Esophagus squamous epithelium (tissue), 5 donors: Measurements from ENCODE around the gene OR1L6. TPM values are rescaled to one million over a fixed set of nuclear protein-coding genes. Genes with fewer than 3 reads are reported as not detected.

ENCODE experiments used
- DNase-seq: peaks from one replicate; lab custom pipeline; 2025; lab: John Stamatoyannopoulos, UW
- H3K27ac ChIP-seq, 4 donors: fragments of 200-600 bp; sonication (generic); one replicate each; pipeline ENCODE4 v1.5.1; 2016 to 2019; ENCODE audit warnings: mild to moderate bottlenecking in 1 of 4
- H3K27me3 ChIP-seq, 4 donors: fragments of 200-600 bp; sonication (generic); 1 replicate in 3 of 4; 2 replicates in 1 of 4; pipeline versions ENCODE4 v1.5.1 to v1.6.0; 2017 to 2021; ENCODE audit warnings: antibody characterized with exemption in 1 of 4
- H3K36me3 ChIP-seq, 3 donors: fragments of 200-600 bp; sonication (generic); one replicate each; pipeline ENCODE4 v1.5.1; 2016 to 2019
- H3K4me1 ChIP-seq, 3 donors: fragments of 200-600 bp; sonication (generic); one replicate each; pipeline ENCODE4 v1.5.1; 2017 to 2019
- H3K4me3 ChIP-seq, 4 donors: fragments of 200-600 bp; sonication (generic); 1 replicate in 3 of 4; 2 replicates in 1 of 4; pipeline ENCODE4 v1.5.1; 2016 to 2019; ENCODE audit warnings: mild to moderate bottlenecking in 2 of 4, moderate library complexity in 1 of 4
- H3K9me3 ChIP-seq, 3 donors: fragments of 200-600 bp; sonication (generic); one replicate each; pipeline ENCODE4 v1.5.1; 2016 to 2019
- CTCF ChIP-seq, 6 experiments: fragments of 450-650 bp in 4 of 6; fragments of 200-600 bp in 2 of 6; sonication (generic) in 2 of 6; IDR thresholded peaks; one replicate each; pipeline ENCODE4 v1.5.1; 2016 to 2019; ENCODE audit warnings: antibody characterized with exemption in 6 of 6, mild to moderate bottlenecking in 4 of 6, moderate library complexity in 4 of 6
- POLR2A ChIP-seq, 4 donors: fragments of 450-650 bp; IDR thresholded peaks; one replicate each; pipeline ENCODE4 v1.6.1; 2017; ENCODE audit warnings: antibody characterized with exemption in 4 of 4, mild to moderate bottlenecking in 4 of 4, moderate library complexity in 3 of 4
- WGBS, 2 donors: methylation state at CpG; one replicate each; pipeline ENCODE4 v1.1.5; 2018; 5-methylcytosine and 5-hydroxymethylcytosine counted together
- intact Hi-C: fragments of 100-400 bp; cut with DNase I; formaldehyde crosslinking; loops from one replicate; pipeline ENCODE4 v1.15.0; 2022
- total RNA-seq, 4 donors: library from RNA; depleted of rRNA; stranded (reverse); fragments of >200 nt; gene quantifications; one replicate each; pipeline ENCODE4 v1.1.0, GENCODE V29; 2016
- donor health status: DM: yes; HTN: yes; CAD: no.

The OR1L6 gene
- total RNA-seq, 4 donors from 2014 or later: not detected

GRCh38 chr9:122789256-122790046 lies 47.3 kb downstream of the OR1L6 start:
- DNase-seq: no peak
- no peaks in the 10 kb centered on the region for H3K36me3 ChIP-seq
- no peak overlapping the region for H3K27ac ChIP-seq
- intact Hi-C loops: no loop called here
- no peaks in the 10 kb centered on the region for H3K27me3 ChIP-seq
- TF ChIP-seq POLR2A (IDR thresholded peaks at IDR 0.05) (no peak), CTCF (IDR thresholded peaks at IDR 0.05) (no peak)
- H3K4me1 ChIP-seq: no peaks in the 10 kb centered on the region
- 92 to 96% methylated on average over 24 to 26 of the region's 28 CpGs for WGBS, 2 donors
- no peaks in the 10 kb centered on the region for H3K9me3 ChIP-seq
- H3K4me3 ChIP-seq: no peak overlapping the region

GRCh38 chr9:122791872-122792669 lies 50.0 kb downstream of the OR1L6 start:
- intact Hi-C loops: no loop called here
- no peak overlapping the region for H3K27ac ChIP-seq
- H3K4me1 ChIP-seq: no peaks in the 10 kb centered on the region
- no peaks in the 10 kb centered on the region for H3K9me3 ChIP-seq
- no peak overlapping the region for H3K4me3 ChIP-seq
- no peaks in the 10 kb centered on the region for H3K27me3 ChIP-seq
- no peaks in the 10 kb centered on the region for H3K36me3 ChIP-seq
- WGBS, 2 donors: 78 to 88% methylated on average over 5 of the region's 5 CpGs
- TF ChIP-seq POLR2A (IDR thresholded peaks at IDR 0.05) (no peak), CTCF (IDR thresholded peaks at IDR 0.05) (no peak)
- no peak for DNase-seq

GRCh38 chr9:122797316-122798063 lies 55.4 kb downstream of the OR1L6 start:
- Histone ChIP-seq H3K27ac (no peak overlapping the region), H3K36me3 (no peaks in the 10 kb centered on the region), H3K9me3 (no peaks in the 10 kb centered on the region), H3K4me1 (no peaks in the 10 kb centered on the region), H3K4me3 (no peak overlapping the region), H3K27me3 (no peaks in the 10 kb centered on the region)
- DNase-seq: no peak
- 64 to 76% methylated on average over 6 of the region's 6 CpGs for WGBS, 2 donors
- intact Hi-C loops: no loop called here
- TF ChIP-seq CTCF (IDR thresholded peaks at IDR 0.05) (no peak), POLR2A (IDR thresholded peaks at IDR 0.05) (no peak)

Other genes starting within 250 kb of the OR1L6 start
- gene OR1J2, start 231.5 kb upstream of the OR1L6 start, total RNA-seq: not detected
- not detected for gene OR1J4, start 223.2 kb upstream of the OR1L6 start, total RNA-seq
- not detected for gene OR1N1, start 215.0 kb upstream of the OR1L6 start, total RNA-seq
- under 1 TPM in 1 of 4 donors, not detected in 3; 0.38 TPM for gene OR1N2, start 189.2 kb upstream of the OR1L6 start, total RNA-seq
- under 1 TPM in 1 of 4 donors, not detected in 3; 0.38 TPM for gene OR1L8, start 158.9 kb upstream of the OR1L6 start, total RNA-seq
- gene OR1Q1, start 127.6 kb upstream of the OR1L6 start, total RNA-seq: not detected
- gene OR1B1, start 84.7 kb upstream of the OR1L6 start, total RNA-seq: not detected
- gene OR1L1, start 80.6 kb upstream of the OR1L6 start, total RNA-seq: not detected
- gene OR1L3, start 67.2 kb upstream of the OR1L6 start, total RNA-seq: not detected
- gene OR1L4, start 18.3 kb upstream of the OR1L6 start, total RNA-seq: not detected
- gene OR5C1, start 46.6 kb downstream of the OR1L6 start, total RNA-seq: not detected
- not detected for gene OR1K1, start 57.8 kb downstream of the OR1L6 start, total RNA-seq
- 10 to 100 TPM in 3 of 4 donors, 1 to 10 TPM in 1; 9.7 to 17.0 (median 14.3) TPM for gene PDCL, start 86.3 kb downstream of the OR1L6 start, total RNA-seq
- gene RC3H2, start 163.1 kb downstream of the OR1L6 start, total RNA-seq: 10 to 100 TPM; 24.6 to 46.3 (median 30.2) TPM
- 10 to 100 TPM in 1 of 4 donors, 1 to 10 TPM in 3; 4.0 to 11.3 (median 7.1) TPM for gene ZBTB6, start 171.0 kb downstream of the OR1L6 start, total RNA-seq
- 1 to 10 TPM; 1.7 to 6.5 (median 2.9) TPM for gene ZBTB26, start 189.2 kb downstream of the OR1L6 start, total RNA-seq
- gene RABGAP1, start 198.7 kb downstream of the OR1L6 start, total RNA-seq: 10 to 100 TPM; 28.4 to 57.4 (median 33.6) TPM